DMS53 (cell line): ENCODE results near the gene SEPSECS.

ENCODE experiments used
- DNase-seq: peaks from one replicate; lab custom pipeline; 2025; lab: John Stamatoyannopoulos, UW

SEPSECS gene

GRCh38 chr4:25159837-25160713 lies at the start of gene SEPSECS:
Gene SEPSECS (minus strand): TSS chr4:25160449. CDS start chr4:25160369, 80 bp downstream.
- peak; percentile 99 for DNase-seq

GRCh38 chr4:25209702-25210101 lies 49.5 kb upstream of the SEPSECS start:
- DNase-seq = no peak

GRCh38 chr4:25207997-25208396 lies 47.7 kb upstream of the SEPSECS start:
- no peak for DNase-seq

GRCh38 chr4:25198713-25199112 lies 38.5 kb upstream of the SEPSECS start:
- no peak for DNase-seq

- no peak for DNase-seq
Observed at GRCh38 chr4:25190407-25190806, 30.2 kb upstream of the SEPSECS start.

- no peak for DNase-seq
Observed at GRCh38 chr4:25184056-25184455, 23.8 kb upstream of the SEPSECS start.

- no peak for DNase-seq
Observed at GRCh38 chr4:25182937-25183336, 22.7 kb upstream of the SEPSECS start.

- DNase-seq = peak; percentile 76
Observed at GRCh38 chr4:25180524-25181131, 20.4 kb upstream of the SEPSECS start.

GRCh38 chr4:25178838-25179261 lies 18.6 kb upstream of the SEPSECS start:
- DNase-seq = no peak

GRCh38 chr4:25177147-25177546 lies 16.9 kb upstream of the SEPSECS start:
- DNase-seq = no peak

- DNase-seq = no peak
Observed at GRCh38 chr4:25174674-25175073, 14.4 kb upstream of the SEPSECS start.

GRCh38 chr4:25172961-25173915 lies 13.0 kb upstream of the SEPSECS start:
- peak; percentile 67 for DNase-seq

- no peak for DNase-seq
Observed at GRCh38 chr4:25171201-25171865, 11.1 kb upstream of the SEPSECS start.

- no peak for DNase-seq
Observed at GRCh38 chr4:25169446-25169845, 9.2 kb upstream of the SEPSECS start.

GRCh38 chr4:25165916-25166315 lies 5.7 kb upstream of the SEPSECS start:
- DNase-seq = no peak

- DNase-seq = no peak
Observed at GRCh38 chr4:25163196-25163595, 2.9 kb upstream of the SEPSECS start.

- DNase-seq = no peak
Observed at GRCh38 chr4:25162566-25162965, 2.3 kb upstream of the SEPSECS start.

GRCh38 chr4:25161593-25161950 lies 1.3 kb upstream of the SEPSECS start:
- DNase-seq = peak; percentile 38

GRCh38 chr4:25160714-25161592 lies 704 bp upstream of the SEPSECS start:
- peak; percentile 89 for DNase-seq

GRCh38 chr4:25158817-25159216 lies 1.4 kb downstream of the SEPSECS start:
- no peak for DNase-seq

- no peak for DNase-seq
Observed at GRCh38 chr4:25157081-25157480, 3.2 kb downstream of the SEPSECS start.
